ENCODE measurements around the gene DDX3X.
"Not testable (repeated sequence)": the region's sequence is repeated elsewhere in the genome, so short reads cannot be mapped to it uniquely, and the experiment has no call there.

DDX3X gene

DNA sequence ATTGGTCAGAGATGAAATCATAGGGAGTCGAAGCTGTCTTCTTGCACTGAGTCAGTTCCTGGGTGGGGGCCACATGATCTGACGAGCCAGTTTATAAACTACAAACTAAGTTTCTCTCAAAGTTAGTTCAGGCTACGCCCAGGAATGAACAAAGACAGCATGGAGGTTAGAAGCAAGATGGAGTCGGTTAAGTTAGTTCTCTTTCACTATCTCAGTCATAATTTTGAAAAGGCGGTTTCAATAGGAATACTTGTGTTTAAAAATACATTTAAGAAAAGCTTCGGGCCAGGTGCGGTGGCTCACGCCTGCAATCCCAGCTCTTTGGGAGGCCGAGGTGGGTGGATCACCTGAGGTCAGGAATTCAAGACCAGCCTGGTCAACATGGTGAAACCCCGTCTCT, 77.3 kb downstream of the DDX3X start:
- not testable (repeated sequence) for H3K9me3 Mint-ChIP-seq, H3K27ac Mint-ChIP-seq, H3K4me3 Mint-ChIP-seq, H3K36me3 Mint-ChIP-seq, H3K4me1 Mint-ChIP-seq, H3K27me3 Mint-ChIP-seq

DNA sequence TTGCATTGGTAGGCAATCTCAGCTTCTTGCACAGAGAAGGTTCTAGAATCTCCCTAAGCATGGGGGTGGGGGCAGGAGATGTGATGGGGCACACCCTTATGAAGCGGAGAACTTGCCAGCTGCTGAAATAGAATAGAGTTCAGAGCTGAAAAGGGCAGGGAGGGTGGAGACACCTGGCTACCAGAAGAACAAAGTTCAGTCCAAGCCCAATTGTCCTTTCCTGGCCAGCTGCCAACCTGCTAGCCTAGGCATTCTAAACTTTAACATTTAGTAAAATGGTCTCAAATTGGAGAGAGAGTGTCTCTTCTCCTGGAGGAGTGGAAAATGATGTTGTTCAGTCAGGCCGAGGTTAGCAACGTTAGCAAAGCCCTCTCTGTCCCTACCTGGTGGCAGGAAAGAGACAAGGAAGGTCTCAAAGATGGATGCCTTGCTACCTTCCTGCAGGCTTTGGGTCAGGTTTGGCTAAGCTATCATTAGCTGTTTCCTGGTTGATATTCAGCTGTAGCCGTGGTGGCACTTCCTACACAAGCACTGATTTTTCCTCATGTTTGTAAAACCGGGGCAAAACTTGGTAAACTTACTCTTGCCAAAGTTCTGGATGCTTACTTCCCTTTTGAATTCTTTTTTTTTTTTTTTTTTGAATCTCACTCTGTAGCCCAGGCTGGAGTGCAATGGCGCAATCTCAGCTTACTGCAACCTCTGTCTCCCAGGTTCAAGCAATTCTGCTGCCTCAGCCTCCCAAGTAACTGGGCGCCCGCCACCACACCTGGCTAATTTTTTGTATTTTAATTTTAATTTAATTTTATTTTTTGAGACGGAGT, 78.5 kb downstream of the DDX3X start:
- H3K36me3 Mint-ChIP-seq = no peaks in the 10 kb centered on the region
- no peak overlapping the region for H3K27ac Mint-ChIP-seq
- H3K4me3 Mint-ChIP-seq = no peak overlapping the region
- H3K4me1 Mint-ChIP-seq = no peaks in the 10 kb centered on the region
- no peaks in the 10 kb centered on the region for H3K27me3 Mint-ChIP-seq
- no peaks in the 10 kb centered on the region for H3K9me3 Mint-ChIP-seq
